RWPE2 (cell line): ENCODE data around the gene TRIM52.
A peak's percentile ranks its signal among the peaks of the same experiment; 100 is the strongest.

ENCODE experiments used
- ATAC-seq: fragments of 200-7000 bp; cut with Tn5 transposase; 3 replicates; pipeline ENCODE4 v1.9.1; 2021; ENCODE audit warnings: low read depth
- DNase-seq: peaks from one replicate; pipeline ENCODE4 v3.0.0-alpha.2; 2020; ENCODE audit warnings: low spot score
- H3K27ac ChIP-seq: fragments of 450-650 bp; 2 replicates; pipeline ENCODE4 v1.5.1; 2017; ENCODE audit warnings: mild to moderate bottlenecking; ENCODE audit not compliant: poor library complexity, severe bottlenecking
- H3K27me3 ChIP-seq: fragments of 250-450 bp; sonication (Bioruptor Pico); 2 replicates; pipeline ENCODE4 v1.5.1; 2021; ENCODE audit warnings: mild to moderate bottlenecking, moderate library complexity; ENCODE audit not compliant: insufficient read depth, poor library complexity, severe bottlenecking
- H3K36me3 ChIP-seq: fragments of 250-450 bp; sonication (Bioruptor Pico); 2 replicates; pipeline ENCODE4 v1.5.1; 2020; ENCODE audit warnings: low read depth, mild to moderate bottlenecking, moderate library complexity
- H3K4me1 ChIP-seq: fragments of 250-450 bp; sonication (Bioruptor Pico); 2 replicates; pipeline ENCODE4 v1.5.1; 2021; ENCODE audit warnings: mild to moderate bottlenecking, moderate library complexity; ENCODE audit not compliant: insufficient read depth, poor library complexity, severe bottlenecking
- H3K4me3 ChIP-seq: fragments of 250-450 bp; sonication (Bioruptor Pico); 2 replicates; pipeline ENCODE4 v1.5.1; 2021; ENCODE audit warnings: mild to moderate bottlenecking, moderate library complexity; ENCODE audit not compliant: severe bottlenecking
- H3K9me3 ChIP-seq: fragments of 250-450 bp; sonication (Bioruptor Pico); 2 replicates; pipeline ENCODE4 v1.5.1; 2021; ENCODE audit warnings: mild to moderate bottlenecking, moderate library complexity; ENCODE audit not compliant: severe bottlenecking
- TF ChIP-seq, protein P1 (sequence below): fragments of 450-650 bp; IDR thresholded peaks from one replicate; pipeline ENCODE4 v1.5.1; 2017; ENCODE audit warnings: mild to moderate bottlenecking, moderate library complexity; ENCODE audit not compliant: poor library complexity, severe bottlenecking

TRIM52 gene

DNA sequence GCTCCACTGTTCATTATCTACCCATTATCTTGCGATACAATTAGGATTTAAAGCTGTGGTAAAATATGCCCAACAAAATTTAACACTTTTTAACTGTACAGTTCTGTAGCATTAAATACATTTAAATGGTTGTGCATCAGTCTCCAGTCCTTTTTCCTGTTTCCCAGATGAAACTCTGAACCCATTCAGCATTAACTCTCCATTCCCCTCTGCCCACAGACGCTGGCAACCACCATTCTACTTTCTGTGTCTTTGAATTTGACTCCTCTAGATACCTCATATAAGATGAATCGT, 53.0 kb downstream of the TRIM52 start:
- H3K36me3 ChIP-seq = peaks cover 5% of the 10 kb centered on the region
- peak overlapping the region; percentile 67 for H3K4me3 ChIP-seq
- ATAC-seq (no peak), DNase-seq (no peak)
- TF ChIP-seq, protein P1, sequence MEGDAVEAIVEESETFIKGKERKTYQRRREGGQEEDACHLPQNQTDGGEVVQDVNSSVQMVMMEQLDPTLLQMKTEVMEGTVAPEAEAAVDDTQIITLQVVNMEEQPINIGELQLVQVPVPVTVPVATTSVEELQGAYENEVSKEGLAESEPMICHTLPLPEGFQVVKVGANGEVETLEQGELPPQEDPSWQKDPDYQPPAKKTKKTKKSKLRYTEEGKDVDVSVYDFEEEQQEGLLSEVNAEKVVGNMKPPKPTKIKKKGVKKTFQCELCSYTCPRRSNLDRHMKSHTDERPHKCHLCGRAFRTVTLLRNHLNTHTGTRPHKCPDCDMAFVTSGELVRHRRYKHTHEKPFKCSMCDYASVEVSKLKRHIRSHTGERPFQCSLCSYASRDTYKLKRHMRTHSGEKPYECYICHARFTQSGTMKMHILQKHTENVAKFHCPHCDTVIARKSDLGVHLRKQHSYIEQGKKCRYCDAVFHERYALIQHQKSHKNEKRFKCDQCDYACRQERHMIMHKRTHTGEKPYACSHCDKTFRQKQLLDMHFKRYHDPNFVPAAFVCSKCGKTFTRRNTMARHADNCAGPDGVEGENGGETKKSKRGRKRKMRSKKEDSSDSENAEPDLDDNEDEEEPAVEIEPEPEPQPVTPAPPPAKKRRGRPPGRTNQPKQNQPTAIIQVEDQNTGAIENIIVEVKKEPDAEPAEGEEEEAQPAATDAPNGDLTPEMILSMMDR = no peak
- H3K4me1 ChIP-seq = peaks cover 12% of the 10 kb centered on the region
- H3K27me3 ChIP-seq = no peaks in the 10 kb centered on the region
- peak overlapping the region; percentile 76 for H3K27ac ChIP-seq
- no peaks in the 10 kb centered on the region for H3K9me3 ChIP-seq

DNA sequence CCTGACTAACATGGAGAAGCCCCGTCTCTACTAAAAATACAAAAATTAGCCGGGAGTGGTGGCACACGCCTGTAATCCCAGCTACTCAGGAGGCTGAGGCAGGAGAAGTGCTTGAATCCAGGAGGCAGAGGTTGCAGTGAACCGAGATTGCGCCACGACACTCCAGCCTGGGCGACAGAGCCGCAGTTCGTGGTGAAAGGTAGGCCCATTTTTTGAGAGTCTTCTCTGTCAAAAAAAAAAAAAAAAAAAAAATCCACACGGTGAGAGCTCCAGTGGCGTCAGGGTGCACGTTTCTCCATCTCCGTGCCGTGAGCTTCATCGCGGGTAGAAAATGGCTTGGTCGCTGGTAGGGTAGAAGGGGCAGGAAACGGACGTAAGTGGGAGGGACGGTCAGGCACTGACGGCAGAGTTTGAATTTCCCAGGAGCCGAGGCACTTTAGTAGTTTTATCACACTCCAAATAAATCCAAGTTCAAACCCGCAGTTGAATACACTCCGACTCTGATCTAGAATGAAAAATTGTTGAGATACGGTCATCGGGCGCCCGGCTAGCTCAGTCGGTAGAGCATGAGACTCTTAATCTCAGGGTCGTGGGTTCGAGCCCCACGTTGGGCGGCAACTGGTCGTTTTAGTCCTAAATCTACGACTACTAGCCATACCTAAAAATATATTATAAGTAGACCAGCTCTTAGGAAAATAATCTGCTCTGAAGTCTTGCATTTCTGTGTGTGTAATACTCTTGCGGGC, 53.6 kb downstream of the TRIM52 start:
- Histone ChIP-seq H3K27me3 (no peaks in the 10 kb centered on the region), H3K27ac (peak overlapping the region; percentile 76), H3K36me3 (peaks cover 9% of the 10 kb centered on the region), H3K4me3 (peak overlapping the region; percentile 67), H3K9me3 (no peaks in the 10 kb centered on the region), H3K4me1 (peaks cover 12% of the 10 kb centered on the region)
- TF ChIP-seq, protein P1 = no peak
- DNase-seq (peak; percentile 83), ATAC-seq (peak; percentile 45)

DNA sequence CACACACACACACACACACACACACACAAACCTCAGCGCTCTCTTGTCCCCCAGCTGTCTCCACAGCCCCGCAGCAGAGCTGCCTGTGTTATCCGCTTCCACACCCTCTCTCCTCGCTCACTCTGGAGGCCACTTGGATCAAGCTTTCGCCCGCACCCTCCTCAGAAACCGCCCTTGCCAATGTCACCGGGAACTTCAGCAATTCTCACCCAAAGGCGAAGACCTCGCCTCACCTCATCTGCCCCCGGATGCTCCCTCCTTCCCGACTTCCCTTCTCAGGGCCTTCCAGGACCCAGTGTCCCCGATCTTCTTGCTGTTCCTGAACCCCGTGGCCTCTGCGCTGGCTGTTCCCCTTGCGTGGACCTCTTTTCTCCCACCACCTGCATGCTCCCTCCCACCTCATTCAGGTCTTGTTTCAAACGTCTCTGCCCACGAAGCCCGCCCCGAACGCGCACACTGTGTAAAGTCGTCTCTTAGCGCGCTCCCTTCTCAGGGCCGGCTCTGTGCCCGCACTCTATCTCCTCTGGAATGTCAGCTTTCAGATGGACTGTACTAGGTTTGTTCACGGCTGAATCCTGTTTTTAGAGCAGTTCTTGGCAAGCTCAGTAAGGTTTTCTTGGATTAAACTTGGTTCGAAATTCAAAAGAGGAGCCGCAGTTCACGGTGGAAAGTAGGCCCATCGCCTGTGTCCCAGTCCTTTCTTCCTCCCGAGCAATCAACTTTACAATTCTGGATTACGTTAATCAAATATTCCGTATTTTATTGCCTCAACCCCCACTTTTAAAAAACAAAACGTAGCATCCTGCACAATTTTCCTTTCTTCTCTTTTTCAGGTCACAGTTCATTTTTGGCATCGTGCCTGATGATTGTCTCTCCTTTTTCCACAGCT, 54.9 kb downstream of the TRIM52 start:
- Histone ChIP-seq H3K36me3 (peaks cover 9% of the 10 kb centered on the region), H3K4me1 (peaks cover 12% of the 10 kb centered on the region), H3K27ac (peak overlapping the region; percentile 76), H3K4me3 (peak overlapping the region; percentile 67), H3K27me3 (no peaks in the 10 kb centered on the region), H3K9me3 (no peaks in the 10 kb centered on the region)
- ATAC-seq (no peak), DNase-seq (no peak)
- TF ChIP-seq, protein P1 = no peak
